AG04449 (cell line): ENCODE results near the gene DIO1.
A peak's percentile ranks its signal among the peaks of the same experiment; 100 is the strongest.

Source experiments
- CTCF ChIA-PET: fragments of 350-600 bp; formaldehyde crosslinking; extraction: SDS; loops from one replicate; lab custom pipeline; 2021; ENCODE audit warnings: antibody characterized with exemption; lab: Yijun Ruan, JAX
- POLR2A ChIA-PET: fragments of 400-600, 350-600 bp; formaldehyde crosslinking; extraction: SDS; loops from one replicate; lab custom pipeline; 2020; ENCODE audit warnings: antibody characterized with exemption, inconsistent platforms; lab: Yijun Ruan, JAX
- DNase-seq: peaks from one replicate; pipeline ENCODE4 v3.0.0-alpha.2; 2010; ENCODE audit warnings: low read depth, low spot score
- H3K4me3 ChIP-seq: 2 replicates; pipeline ENCODE4 v1.5.1; 2011; ENCODE audit warnings: low read depth, mild to moderate bottlenecking, control low read depth, low read length
- CTCF ChIP-seq: IDR thresholded peaks from one replicate; pipeline ENCODE4 v1.5.1; 2011; ENCODE audit warnings: mild to moderate bottlenecking, moderate library complexity, low read length, control low read depth, inconsistent platforms; ENCODE audit not compliant: insufficient read depth; ENCODE audit errors: missing control alignments

Gene DIO1

GRCh38 chr1:53954128-53954527, 60.1 kb downstream of the DIO1 start:
- DNase-seq: no peak
- no peak overlapping the region for H3K4me3 ChIP-seq
- no peak for TF ChIP-seq CTCF
- CTCF ChIA-PET: interaction anchor here (0.9 to 1.8 kb wide), 6 partner anchors 9 to 94 kb away, joined by 3 to 11 read pairs (median 5); partner anchors contain the start of gene IFT25
- POLR2A ChIA-PET: no interaction called here

GRCh38 chr1:53956308-53957168, 62.6 kb downstream of the DIO1 start:
- CTCF ChIA-PET: interaction anchor here (1.0 to 2.0 kb wide), 7 partner anchors 9 to 96 kb away, joined by 3 to 11 read pairs (median 4); partner anchors contain the start of genes IFT25 and LRRC42
- DNase-seq: no peak
- H3K4me3 ChIP-seq: no peak overlapping the region
- POLR2A ChIA-PET: interaction anchor here (1.0 kb wide), 1 partner anchor 11 kb away, joined by 4 read pairs; the partner anchor contains the start of gene IFT25
- no peak for TF ChIP-seq CTCF

- TF ChIP-seq CTCF: no peak
- no peak for DNase-seq
- ChIA-PET CTCF (interaction anchor here (1.1 to 5.2 kb wide), 10 partner anchors 9 to 98 kb away, joined by 3 to 102 read pairs (median 10); partner anchors contain the start of genes IFT25 and LRRC42), POLR2A (no interaction called here)
- no peak overlapping the region for H3K4me3 ChIP-seq
Measured at GRCh38 chr1:53957194-53957818, 63.3 kb downstream of the DIO1 start.

- no peak for DNase-seq
- ChIA-PET CTCF (interaction anchor here (0.6 to 5.2 kb wide), 26 partner anchors 8 to 360 kb away, joined by 3 to 102 read pairs (median 4); partner anchors contain the start of genes IFT25, LRRC42 and YIPF1), POLR2A (interaction anchor here (0.7 kb wide), 1 partner anchor 23 kb away, joined by 5 read pairs; no protein-coding TSS in a partner anchor)
- TF ChIP-seq CTCF: peak; percentile 30
- H3K4me3 ChIP-seq: no peak overlapping the region
Measured at GRCh38 chr1:53959664-53960250, 65.8 kb downstream of the DIO1 start.
